H1 (cell line): ENCODE measurements around the gene TM9SF2. TPM values are rescaled to one million over a fixed set of nuclear protein-coding genes. Genes with fewer than 3 reads are reported as not detected.

Source experiments
- CTCF ChIA-PET: fragments of 300-600 bp; sonication (Branson Sonifier 250); formaldehyde crosslinking; loops from one replicate; lab custom pipeline; 2021; ENCODE audit not compliant: partially characterized antibody; lab: Charles Lee
- POLR2A ChIA-PET: fragments of 300-600 bp; sonication (Branson Sonifier 250); formaldehyde crosslinking; loops from one replicate; lab custom pipeline; 2021; ENCODE audit warnings: inconsistent platforms; ENCODE audit not compliant: partially characterized antibody; lab: Charles Lee
- DNase-seq, 2 experiments: peaks; one replicate each; pipeline versions ENCODE4 v3.0.0 to v3.0.0-alpha.2; 2010 to 2022; ENCODE audit warnings: low spot score in 2 of 2, low read depth in 1 of 2, mixed read lengths in 1 of 2
- FAIRE-seq: peaks from 2 replicates; lab custom pipeline; 2011; peaks lifted over from hg19 to GRCh38; lab: Jason Lieb, UNC
- H2AFZ ChIP-seq: 2 replicates; pipeline ENCODE4 v1.8.1; 2012; ENCODE audit warnings: low read length, inconsistent platforms
- H2AK5ac ChIP-seq: 2 replicates; pipeline ENCODE4 v1.6.1; 2013; ENCODE audit warnings: low read depth, low read length
- H2BK120ac ChIP-seq: replicated peaks from 2 replicates; pipeline ENCODE3; 2013; ENCODE audit warnings: low read depth, low read length, inconsistent platforms
- H2BK12ac ChIP-seq: 2 replicates; pipeline ENCODE4 v1.6.1; 2013; ENCODE audit warnings: low read depth, low read length
- H2BK15ac ChIP-seq: 2 replicates; pipeline ENCODE4 v1.6.1; 2013; ENCODE audit warnings: low read length
- H2BK20ac ChIP-seq: 2 replicates; pipeline ENCODE4 v1.6.1; 2013; ENCODE audit warnings: low read length
- H2BK5ac ChIP-seq: 2 replicates; pipeline ENCODE4 v1.6.1; 2013; ENCODE audit warnings: low read depth, low read length
- H3K14ac ChIP-seq: 2 replicates; pipeline ENCODE4 v1.6.1; 2013; ENCODE audit warnings: inconsistent platforms; ENCODE audit not compliant: insufficient read length
- H3K18ac ChIP-seq: 2 replicates; pipeline ENCODE4 v1.6.1; 2013; ENCODE audit warnings: low read length; ENCODE audit errors: extremely low read depth
- H3K23ac ChIP-seq: 2 replicates; pipeline ENCODE4 v1.6.1; 2013; ENCODE audit warnings: inconsistent platforms; ENCODE audit not compliant: insufficient read length
- H3K23me2 ChIP-seq: 2 replicates; pipeline ENCODE4 v1.6.1; 2013; ENCODE audit warnings: low read depth, low read length
- H3K27ac ChIP-seq: 2 replicates; pipeline ENCODE4 v1.6.1; 2011; ENCODE audit warnings: low read depth, low read length, inconsistent platforms
- H3K27me3 ChIP-seq, 4 experiments: replicated peaks in 1 of 4; 1 replicate in 1 of 4; 2 replicates in 3 of 4; pipeline versions ENCODE4 v1.6.1 to v1.8.1; 2011 to 2013; ENCODE audit warnings: low read length in 3 of 4, mild to moderate bottlenecking in 3 of 4, inconsistent platforms in 2 of 4, mixed read lengths in 2 of 4, moderate library complexity in 1 of 4; ENCODE audit not compliant: control insufficient read depth in 3 of 4, insufficient read depth in 3 of 4; ENCODE audit errors: extremely low read depth in 1 of 4
- H3K36me3 ChIP-seq, 4 experiments: 2 replicates each; pipeline versions ENCODE4 v1.6.1 to v1.8.1; 2011 to 2013; ENCODE audit warnings: mild to moderate bottlenecking in 4 of 4, low read length in 3 of 4, moderate library complexity in 2 of 4, control low read depth in 1 of 4, inconsistent platforms in 1 of 4; ENCODE audit not compliant: insufficient read depth in 4 of 4, control insufficient read depth in 2 of 4
- H3K4ac ChIP-seq: replicated peaks from 2 replicates; pipeline ENCODE3; 2013; ENCODE audit warnings: low read length, low read depth, mixed read lengths, inconsistent platforms; ENCODE audit not compliant: insufficient read length
- H3K4me1 ChIP-seq, 4 experiments: replicated peaks in 1 of 4; 1 replicate in 1 of 4; 2 replicates in 3 of 4; pipeline versions ENCODE4 v1.6.1 to v1.8.1; 2011 to 2013; ENCODE audit warnings: low read length in 3 of 4, inconsistent platforms in 2 of 4, mixed read lengths in 1 of 4; ENCODE audit not compliant: insufficient read depth in 4 of 4, control insufficient read depth in 3 of 4
- H3K4me2 ChIP-seq, 2 experiments: 2 replicates each; pipeline versions ENCODE4 v1.6.1 to v1.8.1; 2011 to 2013; ENCODE audit warnings: low read depth in 2 of 2, low read length in 2 of 2, control low read depth in 1 of 2, inconsistent platforms in 1 of 2, mild to moderate bottlenecking in 1 of 2; ENCODE audit not compliant: insufficient read depth in 1 of 2
- H3K4me3 ChIP-seq, 4 experiments: fragments of 200-600, 300-600 bp in 1 of 4; sonication (generic), shearing (Covaris generic), sonication (Bioruptor Twin) in 1 of 4; 2 replicates each; pipeline versions ENCODE4 v1.5.1 to v1.8.1; 2011 to 2016; ENCODE audit warnings: low read length in 4 of 4, low read depth in 3 of 4, control low read depth in 2 of 4, inconsistent platforms in 2 of 4, mild to moderate bottlenecking in 2 of 4, mixed read lengths in 1 of 4, moderate library complexity in 1 of 4; ENCODE audit not compliant: insufficient read depth in 2 of 4; ENCODE audit errors: extremely low read depth in 1 of 4
- H3K56ac ChIP-seq: replicated peaks from 2 replicates; pipeline ENCODE3; 2013; ENCODE audit warnings: low read depth, mild to moderate bottlenecking, mixed read lengths, low read length, inconsistent platforms; ENCODE audit not compliant: insufficient read length
- H3K79me1 ChIP-seq: 2 replicates; pipeline ENCODE4 v1.6.1; 2013; ENCODE audit warnings: low read depth, low read length, control low read depth
- H3K79me2 ChIP-seq, 2 experiments: 2 replicates each; pipeline versions ENCODE4 v1.6.1 to v1.8.1; 2012 to 2013; ENCODE audit warnings: low read length in 2 of 2, mild to moderate bottlenecking in 2 of 2, inconsistent platforms in 1 of 2; ENCODE audit not compliant: insufficient read depth in 2 of 2, control insufficient read depth in 1 of 2
- H3K9ac ChIP-seq, 4 experiments: replicated peaks in 1 of 4; 1 replicate in 1 of 4; 2 replicates in 3 of 4; pipeline versions ENCODE4 v1.6.1 to v1.8.1; 2011 to 2013; ENCODE audit warnings: low read depth in 3 of 4, low read length in 3 of 4, control low read depth in 2 of 4, mild to moderate bottlenecking in 2 of 4, moderate library complexity in 2 of 4, inconsistent platforms in 1 of 4; ENCODE audit errors: extremely low read depth in 1 of 4
- H3K9me3 ChIP-seq, 2 experiments: 2 replicates each; pipeline versions ENCODE4 v1.6.1 to v1.8.1; 2012 to 2013; ENCODE audit warnings: mild to moderate bottlenecking in 2 of 2, moderate library complexity in 2 of 2, control low read depth in 1 of 2, inconsistent platforms in 1 of 2, low read depth in 1 of 2, low read length in 1 of 2, mixed read lengths in 1 of 2; ENCODE audit not compliant: insufficient read depth in 2 of 2
- H4K20me1 ChIP-seq, 2 experiments: replicated peaks in 1 of 2; 2 replicates each; pipeline versions ENCODE3 to v1.8.1; 2011 to 2013; ENCODE audit warnings: inconsistent platforms in 2 of 2, low read length in 2 of 2, mild to moderate bottlenecking in 1 of 2; ENCODE audit not compliant: insufficient read depth in 2 of 2, control insufficient read depth in 1 of 2
- H4K5ac ChIP-seq: 2 replicates; pipeline ENCODE4 v1.6.1; 2013; ENCODE audit warnings: low read length, low read depth, mixed read lengths, inconsistent platforms; ENCODE audit not compliant: insufficient read length
- H4K8ac ChIP-seq: 2 replicates; pipeline ENCODE4 v1.8.0; 2013; ENCODE audit warnings: mild to moderate bottlenecking, moderate library complexity, low read length, inconsistent platforms; ENCODE audit not compliant: insufficient read depth; ENCODE audit errors: extremely low read depth
- H4K91ac ChIP-seq: replicated peaks from 2 replicates; pipeline ENCODE3; 2013; ENCODE audit warnings: low read length, mixed read lengths, inconsistent platforms; ENCODE audit not compliant: insufficient read length
- BACH1 ChIP-seq: IDR thresholded peaks from 2 replicates; pipeline ENCODE4 v1.6.1; 2012; ENCODE audit warnings: low read length, improper control_type of control experiment
- BRCA1 ChIP-seq: IDR thresholded peaks from 2 replicates; pipeline ENCODE4 v1.6.1; 2012; ENCODE audit warnings: low read depth, low read length, improper control_type of control experiment
- RAD21 ChIP-seq, 2 experiments: IDR thresholded peaks in 1 of 2; conservative IDR thresholded peaks in 1 of 2; 2 replicates each; pipeline ENCODE4 v1.6.1; 2011; ENCODE audit warnings: low read depth in 2 of 2, low read length in 2 of 2, improper control_type of control experiment in 1 of 2, inconsistent platforms in 1 of 2, mild to moderate bottlenecking in 1 of 2, moderate library complexity in 1 of 2
- RNF2 ChIP-seq: fragments of 200-900, 300-1000 bp; sonication (generic); IDR thresholded peaks from 2 replicates; pipeline ENCODE4 v1.7.1; 2016; ENCODE audit warnings: borderline replicate concordance, low read depth, mild to moderate bottlenecking, antibody characterized with exemption, low read length; ENCODE audit not compliant: poor library complexity, severe bottlenecking; ENCODE audit errors: missing control alignments
- RXRA ChIP-seq: IDR thresholded peaks from 2 replicates; pipeline ENCODE4 v1.6.1; 2011; ENCODE audit warnings: low read depth, mild to moderate bottlenecking, low read length, moderate library complexity; ENCODE audit not compliant: insufficient read depth
- SP4 ChIP-seq: IDR thresholded peaks from 2 replicates; pipeline ENCODE4 v1.6.1; 2012; ENCODE audit warnings: low read length, inconsistent platforms
- SRF ChIP-seq: IDR thresholded peaks from 2 replicates; pipeline ENCODE4 v1.6.1; 2011; ENCODE audit warnings: mild to moderate bottlenecking, low read depth, low read length, moderate library complexity
- TAF7 ChIP-seq: optimal IDR thresholded peaks from 2 replicates; pipeline ENCODE3; 2011; ENCODE audit warnings: low read depth, mild to moderate bottlenecking, inconsistent platforms, low read length, moderate library complexity, borderline replicate concordance
- WGBS, 2 experiments: shearing (Covaris generic) in 1 of 2; methylation state at CpG; one replicate each; pipeline versions ENCODE4 v1.1.6 to v1.1.7; 2013 to 2015; ENCODE audit warnings: low lambda C conversion rate in 2 of 2, mixed read lengths in 2 of 2, inconsistent platforms in 1 of 2, low coverage in 1 of 2, missing lambda C conversion rate in 1 of 2; ENCODE audit not compliant: insufficient replicate concordance in 2 of 2, insufficient coverage in 1 of 2, insufficient read length in 1 of 2; ENCODE audit errors: extremely low coverage in 1 of 2, missing lambda C conversion rate in 1 of 2; 5-methylcytosine and 5-hydroxymethylcytosine counted together
- polyA plus RNA-seq, 7 experiments: library from polyadenylated mRNA; depleted of rRNA in 3 of 7; stranded (reverse) in 5 of 7; unstranded in 2 of 7; fragments of >200 nt in 5 of 7; fragments of 200-250 nt in 2 of 7; gene quantifications; 1 replicate in 5 of 7; 2 replicates in 1 of 7; 4 replicates in 1 of 7; pipeline versions ENCODE4 v1.2.1 to v1.2.3, GENCODE V29; 2011 to 2013; ENCODE audit warnings: missing spikeins in 2 of 7, mixed read lengths in 2 of 7
- total RNA-seq: library from RNA; stranded (reverse); fragmentation: NEBNext Ultra II Directional; extraction: Animal tissue kit (Norgen Biotek cat#: 25700); gene quantifications from 2 replicates; pipeline ENCODE4 v1.2.1, GENCODE V29; 2021
- TF ChIP-seq, protein P1 (sequence below): IDR thresholded peaks from 2 replicates; pipeline ENCODE4 v1.6.1; 2011; ENCODE audit warnings: low read length, improper control_type of control experiment

The TM9SF2 gene
- total and polyA plus RNA-seq, 2 of the 8 experiments (the other 6 are each of a cell fraction or from before 2014, with no cell fraction given): 68.0 to 101 TPM

GRCh38 chr13:99536023-99536422 is 34.8 kb downstream of the TM9SF2 start:
- H3K23me2 ChIP-seq: no peaks in the 10 kb centered on the region
- H4K20me1 ChIP-seq: no peaks in the 10 kb centered on the region
- ChIA-PET CTCF (interaction anchor here (0.8 to 2.4 kb wide), 2 partner anchors 10 to 18 kb away, joined by 3 to 9 read pairs; no protein-coding TSS in a partner anchor), POLR2A (no interaction called here)
- no peak overlapping the region for H4K8ac ChIP-seq
- FAIRE-seq: no peak
- H2BK12ac ChIP-seq: no peak overlapping the region
- TF ChIP-seq RAD21 (IDR thresholded peaks at IDR 0.05 in 1 of 2, conservative IDR thresholded peaks at IDR 0.05 in 1 of 2; ENCODE audit: low read depth in 2 of 2, low read length in 2 of 2): no peak
- no peak for TF ChIP-seq BACH1
- no peak for TF ChIP-seq SP4
- no peak for TF ChIP-seq SRF
- no peak for TF ChIP-seq RXRA
- TF ChIP-seq RNF2: no peak
- TF ChIP-seq BRCA1: no peak
- TF ChIP-seq TAF7: no peak
- TF ChIP-seq, protein P1, sequence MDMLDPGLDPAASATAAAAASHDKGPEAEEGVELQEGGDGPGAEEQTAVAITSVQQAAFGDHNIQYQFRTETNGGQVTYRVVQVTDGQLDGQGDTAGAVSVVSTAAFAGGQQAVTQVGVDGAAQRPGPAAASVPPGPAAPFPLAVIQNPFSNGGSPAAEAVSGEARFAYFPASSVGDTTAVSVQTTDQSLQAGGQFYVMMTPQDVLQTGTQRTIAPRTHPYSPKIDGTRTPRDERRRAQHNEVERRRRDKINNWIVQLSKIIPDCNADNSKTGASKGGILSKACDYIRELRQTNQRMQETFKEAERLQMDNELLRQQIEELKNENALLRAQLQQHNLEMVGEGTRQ: no peak
- H3K79me2 ChIP-seq: no peaks in the 10 kb centered on the region
- H3K56ac ChIP-seq: no peak overlapping the region
- no peaks in the 10 kb centered on the region for H3K27me3 ChIP-seq
- no peak overlapping the region for H4K91ac ChIP-seq
- H2BK20ac ChIP-seq: no peak overlapping the region
- no peak overlapping the region for H4K5ac ChIP-seq
- no peak overlapping the region for H3K4ac ChIP-seq
- H2AFZ ChIP-seq: no peak overlapping the region
- no peaks in the 10 kb centered on the region for H3K9me3 ChIP-seq
- no peak overlapping the region for H3K9ac ChIP-seq
- H2BK120ac ChIP-seq: no peak overlapping the region
- H3K14ac ChIP-seq: no peak overlapping the region
- DNase-seq: no peak
- no peak overlapping the region for H3K18ac ChIP-seq
- H3K36me3 ChIP-seq: peaks cover 0 to 36% (median 4%) of the 10 kb centered on the region in 4 experiments; a peak in 4 of 8 replicates
- no peak overlapping the region for H2AK5ac ChIP-seq
- no peaks in the 10 kb centered on the region; the same call in 1 of the 2 replicates for H3K79me1 ChIP-seq
- WGBS, 2 experiments: 89% methylated on average over 2 of the region's 2 CpGs; no CpG with 5 or more reads in 1 of the 2 experiments
- peaks cover 0 to 2% (median 0%) of the 10 kb centered on the region in 4 experiments; a peak in 1 of 7 replicates for H3K4me1 ChIP-seq
- no peak overlapping the region for H3K23ac ChIP-seq
- H3K4me2 ChIP-seq: no peak overlapping the region
- H3K27ac ChIP-seq: no peak overlapping the region
- no peak overlapping the region for H2BK15ac ChIP-seq
- no peak overlapping the region for H2BK5ac ChIP-seq
- H3K4me3 ChIP-seq: no peak overlapping the region
